Tibial artery (tissue), 4 donors: Measurements from ENCODE around the gene CACNA1I.

ENCODE experiments used
- DNase-seq, 2 donors: peaks; one replicate each; pipeline ENCODE4 v3.0.0-alpha.2; 2019
- H3K27ac ChIP-seq, 2 donors: fragments of 200-600 bp; sonication (generic) in 1 of 2; 1 replicate in 1 of 2; 2 replicates in 1 of 2; pipeline ENCODE4 v1.5.1; 2018 to 2019; ENCODE audit warnings: mild to moderate bottlenecking in 1 of 2
- H3K27me3 ChIP-seq, 2 donors: fragments of 200-600 bp; sonication (generic) in 1 of 2; one replicate each; pipeline versions ENCODE4 v1.5.1 to v1.6.0; 2016 to 2019
- H3K36me3 ChIP-seq, 3 donors: fragments of 200-600 bp; sonication (generic) in 2 of 3; one replicate each; pipeline ENCODE4 v1.5.1; 2016 to 2019; ENCODE audit warnings: mild to moderate bottlenecking in 2 of 3
- H3K4me1 ChIP-seq, 4 donors: fragments of 200-600 bp; sonication (generic) in 2 of 4; 1 replicate in 3 of 4; 2 replicates in 1 of 4; pipeline ENCODE4 v1.5.1; 2016 to 2019
- H3K4me3 ChIP-seq, 2 donors: fragments of 200-600 bp; sonication (generic) in 1 of 2; 1 replicate in 1 of 2; 2 replicates in 1 of 2; pipeline ENCODE4 v1.5.1; 2018 to 2019; ENCODE audit warnings: mild to moderate bottlenecking in 2 of 2
- H3K9me3 ChIP-seq, 3 donors: fragments of 200-600 bp; sonication (generic) in 1 of 3; one replicate each; pipeline ENCODE4 v1.5.1; 2016 to 2019
- CTCF ChIP-seq, 2 experiments: fragments of 200-600 bp in 1 of 2; fragments of 450-650 bp in 1 of 2; IDR thresholded peaks; one replicate each; pipeline ENCODE4 v1.5.1; 2017 to 2019; ENCODE audit warnings: antibody characterized with exemption in 2 of 2, mild to moderate bottlenecking in 1 of 2, moderate library complexity in 1 of 2
- intact Hi-C: fragments of 100-400 bp; cut with DNase I; formaldehyde crosslinking; loops from one replicate; pipeline ENCODE4 v1.15.0; 2023; ENCODE audit warnings: low total_unique reads

Gene CACNA1I

GRCh38 chr22:39652990-39653786, 82.6 kb downstream of the CACNA1I start:
- no peaks in the 10 kb centered on the region for H3K4me1 ChIP-seq
- H3K27me3 ChIP-seq: peaks cover 0 to 65% of the 10 kb centered on the region in 2 donors
- no peak overlapping the region for H3K4me3 ChIP-seq
- intact Hi-C loops: no loop called here
- no peaks in the 10 kb centered on the region for H3K36me3 ChIP-seq
- TF ChIP-seq CTCF (IDR thresholded peaks at IDR 0.05): no peak
- no peak overlapping the region for H3K27ac ChIP-seq
- H3K9me3 ChIP-seq: peaks cover 0 to 8% (median 0%) of the 10 kb centered on the region in 3 donors
- no peak for DNase-seq

- no peak for TF ChIP-seq CTCF (IDR thresholded peaks at IDR 0.05)
- H3K36me3 ChIP-seq: no peaks in the 10 kb centered on the region
- H3K4me1 ChIP-seq: no peaks in the 10 kb centered on the region
- no peak overlapping the region for H3K4me3 ChIP-seq
- DNase-seq: no peak
- no peak overlapping the region for H3K27ac ChIP-seq
- peaks cover 0 to 63% of the 10 kb centered on the region in 2 donors for H3K27me3 ChIP-seq
- intact Hi-C loops: no loop called here
- H3K9me3 ChIP-seq: peaks cover 0 to 8% (median 0%) of the 10 kb centered on the region in 3 donors
These were observed 83.2 kb downstream of the CACNA1I start for GRCh38 chr22:39653787-39654077.

- Histone ChIP-seq H3K36me3 (no peaks in the 10 kb centered on the region), H3K27me3 (peaks cover 0 to 64% of the 10 kb centered on the region in 2 donors), H3K4me3 (no peak overlapping the region), H3K27ac (no peak overlapping the region), H3K4me1 (no peaks in the 10 kb centered on the region), H3K9me3 (peaks cover 0 to 8% (median 0%) of the 10 kb centered on the region in 3 donors)
- DNase-seq: no peak
- no peak for TF ChIP-seq CTCF (IDR thresholded peaks at IDR 0.05)
- intact Hi-C loops: no loop called here
These were observed 83.8 kb downstream of the CACNA1I start for GRCh38 chr22:39654131-39654926.

- Histone ChIP-seq H3K9me3 (peaks cover 0 to 8% (median 0%) of the 10 kb centered on the region in 3 donors), H3K4me3 (no peak overlapping the region), H3K27ac (no peak overlapping the region), H3K36me3 (no peaks in the 10 kb centered on the region), H3K4me1 (no peaks in the 10 kb centered on the region), H3K27me3 (peaks cover 0 to 72% of the 10 kb centered on the region in 2 donors)
- TF ChIP-seq CTCF (IDR thresholded peaks at IDR 0.05): no peak
- DNase-seq: no peak
- intact Hi-C loops: no loop called here
These were observed 84.5 kb downstream of the CACNA1I start for GRCh38 chr22:39655004-39655579.

GRCh38 chr22:39655831-39656230, 85.3 kb downstream of the CACNA1I start:
- DNase-seq: no peak
- no peaks in the 10 kb centered on the region for H3K36me3 ChIP-seq
- peaks cover 0 to 78% of the 10 kb centered on the region in 2 donors for H3K27me3 ChIP-seq
- H3K4me3 ChIP-seq: no peak overlapping the region
- intact Hi-C loops: no loop called here
- H3K27ac ChIP-seq: no peak overlapping the region
- peaks cover 0 to 8% (median 0%) of the 10 kb centered on the region in 3 donors for H3K9me3 ChIP-seq
- no peak for TF ChIP-seq CTCF (IDR thresholded peaks at IDR 0.05)
- no peaks in the 10 kb centered on the region for H3K4me1 ChIP-seq
